ENCODE data around the gene CCDC91.

Gene CCDC91

GRCh38 chr12:28540324-28540714 is 350.1 kb downstream of the CCDC91 start:
- TF ChIP-seq SIN3A (IDR thresholded peaks at IDR 0.05; ENCODE audit: borderline replicate concordance, insufficient read depth, low read length) (no peak), TAF1 (IDR thresholded peaks at IDR 0.05; ENCODE audit: borderline replicate concordance, insufficient read depth, low read length) (no peak), REST (IDR thresholded peaks at IDR 0.05; ENCODE audit: insufficient read depth in 1 of 2, low read depth in 2 of 2, low read length in 2 of 2) (no peak), POLR2AphosphoS5 (IDR thresholded peaks at IDR 0.05; ENCODE audit: low read depth, low read length) (no peak), FOXP2 (optimal IDR thresholded peaks at IDR 0.05; ENCODE audit: borderline replicate concordance, extremely low read depth, extremely low read length, insufficient read depth) (no peak)

DNA sequence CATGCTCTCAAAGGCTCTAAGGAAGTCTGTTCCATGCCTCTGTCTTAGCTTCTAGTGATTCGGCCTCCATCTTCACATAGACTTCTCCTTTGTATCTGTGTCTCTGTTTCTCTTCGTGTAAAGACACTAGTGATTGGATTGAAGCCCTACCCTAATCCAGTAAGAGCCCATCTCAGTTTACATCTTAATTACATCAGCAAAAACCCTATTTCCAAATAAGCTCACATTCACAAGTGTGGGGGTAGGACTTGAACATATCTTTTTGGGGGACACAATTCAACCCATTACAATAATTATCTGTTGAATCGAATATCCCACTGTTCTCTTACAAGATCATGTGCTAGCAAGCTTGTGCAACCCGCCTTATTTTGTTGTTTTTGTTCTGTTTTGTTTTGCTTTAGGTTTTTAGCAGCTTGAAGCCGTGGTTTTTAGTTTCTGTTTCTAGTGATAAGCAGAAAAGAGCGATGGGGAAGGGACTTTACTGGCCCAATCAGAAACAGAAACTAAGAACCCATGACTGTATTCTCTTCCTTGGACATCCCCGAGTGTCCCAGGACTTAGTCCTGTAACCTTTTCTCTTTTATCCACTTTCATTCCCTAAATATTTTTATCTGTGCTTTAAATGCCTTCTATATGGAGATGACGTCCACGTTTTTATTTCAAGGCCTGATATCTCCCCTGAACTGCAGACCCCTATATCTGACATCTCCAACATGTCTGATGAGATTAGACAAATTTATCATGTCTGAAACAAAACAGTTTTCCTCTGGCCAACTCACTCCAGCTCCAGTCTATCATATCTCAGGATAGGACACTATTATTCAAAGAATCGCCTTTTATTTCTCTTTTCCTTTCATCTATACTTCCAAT is 353.0 kb downstream of the CCDC91 start:
- no peak for TF ChIP-seq FOXP2 (optimal IDR thresholded peaks at IDR 0.05; ENCODE audit: borderline replicate concordance, extremely low read depth, extremely low read length, insufficient read depth)
- no peak for TF ChIP-seq POLR2AphosphoS5 (IDR thresholded peaks at IDR 0.05; ENCODE audit: low read depth, low read length)
- no peak for TF ChIP-seq REST (IDR thresholded peaks at IDR 0.05; ENCODE audit: insufficient read depth in 1 of 2, low read depth in 2 of 2, low read length in 2 of 2)
- TF ChIP-seq TAF1 (IDR thresholded peaks at IDR 0.05; ENCODE audit: borderline replicate concordance, insufficient read depth, low read length), result no peak
- TF ChIP-seq SIN3A (IDR thresholded peaks at IDR 0.05; ENCODE audit: borderline replicate concordance, insufficient read depth, low read length), result no peak

DNA sequence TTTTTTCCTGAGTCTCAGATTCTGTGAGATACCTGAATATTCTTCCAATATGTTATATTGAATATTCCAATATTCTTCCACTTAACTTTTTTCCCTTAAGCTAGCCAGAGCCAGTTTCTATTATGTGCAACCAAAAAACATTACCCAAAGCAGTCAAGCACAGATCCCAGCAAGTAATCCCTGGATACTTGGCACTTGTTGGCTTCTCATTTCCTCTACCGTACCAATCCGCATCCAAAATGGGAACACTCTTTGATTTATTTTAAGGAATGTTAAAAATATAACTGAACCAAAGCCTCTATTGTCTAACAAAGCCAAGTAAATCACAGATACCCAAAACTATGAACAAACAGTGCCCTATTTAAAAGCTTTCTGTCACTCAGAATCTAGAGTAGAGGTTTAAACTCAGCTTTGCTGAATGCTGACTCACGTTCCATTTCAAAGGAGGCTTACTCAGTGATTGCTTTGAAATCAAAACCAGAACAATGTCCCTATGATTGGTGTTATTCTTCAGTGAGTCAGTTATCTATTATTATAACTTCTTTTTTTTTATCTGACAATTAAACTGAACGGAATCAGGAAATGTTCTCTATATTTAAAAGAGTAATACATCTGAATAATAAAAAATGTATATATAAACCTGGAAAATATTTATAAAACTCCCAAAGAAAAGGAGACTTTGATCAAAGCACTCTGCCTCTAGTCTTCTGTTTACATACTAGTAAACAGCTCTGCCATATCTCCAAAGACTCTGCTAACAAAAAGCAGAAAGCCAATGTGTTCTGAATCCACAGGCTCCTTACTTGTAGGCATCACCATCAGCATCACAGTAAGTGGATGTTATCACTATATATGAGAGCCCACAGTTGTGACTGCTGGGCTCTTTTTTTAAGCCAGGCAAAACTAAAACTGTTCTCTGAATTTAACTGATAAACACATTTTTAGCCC is 360.8 kb downstream of the CCDC91 start:
- no peak for TF ChIP-seq FOXP2 (optimal IDR thresholded peaks at IDR 0.05; ENCODE audit: borderline replicate concordance, extremely low read depth, extremely low read length, insufficient read depth)
- no peak for TF ChIP-seq POLR2AphosphoS5 (IDR thresholded peaks at IDR 0.05; ENCODE audit: low read depth, low read length)
- no peak for TF ChIP-seq TAF1 (IDR thresholded peaks at IDR 0.05; ENCODE audit: borderline replicate concordance, insufficient read depth, low read length)
- no peak for TF ChIP-seq SIN3A (IDR thresholded peaks at IDR 0.05; ENCODE audit: borderline replicate concordance, insufficient read depth, low read length)
- TF ChIP-seq REST (IDR thresholded peaks at IDR 0.05; ENCODE audit: insufficient read depth in 1 of 2, low read depth in 2 of 2, low read length in 2 of 2), result no peak

DNA sequence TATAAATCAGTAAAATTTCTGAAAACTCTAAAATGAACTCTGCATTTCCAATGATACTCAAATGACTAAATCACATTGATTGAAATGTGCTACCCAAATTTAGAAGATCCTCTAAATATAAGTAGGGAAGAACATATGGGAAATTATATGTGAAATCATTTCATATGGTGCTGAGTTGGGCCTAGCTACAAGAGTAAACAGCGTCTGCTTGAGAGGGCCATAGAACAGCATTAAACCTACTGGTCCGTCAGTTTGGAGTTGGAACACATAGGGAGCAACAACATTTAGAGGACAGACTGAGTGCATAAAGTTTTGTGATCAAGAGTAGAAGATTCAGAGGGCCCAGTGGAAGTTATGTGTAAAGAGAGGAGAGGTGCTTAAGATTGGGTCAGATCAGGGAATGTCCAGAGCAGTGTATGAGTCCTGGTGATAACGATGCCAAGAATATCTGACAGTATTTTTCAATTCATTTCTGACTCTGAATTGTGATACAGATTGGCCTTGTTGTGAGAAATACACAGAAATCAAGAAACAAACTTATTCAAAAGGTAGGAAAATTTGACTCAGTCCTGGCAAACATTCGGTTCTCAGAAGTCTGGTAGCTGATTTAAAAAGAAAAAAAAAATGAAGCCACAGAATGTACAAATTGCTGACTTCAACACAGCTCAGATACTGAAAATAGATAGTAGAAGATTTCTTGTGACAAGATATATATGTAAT is 362.2 kb downstream of the CCDC91 start:
- TF ChIP-seq REST (IDR thresholded peaks at IDR 0.05; ENCODE audit: insufficient read depth in 1 of 2, low read depth in 2 of 2, low read length in 2 of 2), result no peak
- no peak for TF ChIP-seq POLR2AphosphoS5 (IDR thresholded peaks at IDR 0.05; ENCODE audit: low read depth, low read length)
- no peak for TF ChIP-seq TAF1 (IDR thresholded peaks at IDR 0.05; ENCODE audit: borderline replicate concordance, insufficient read depth, low read length)

Measured in PFSK-1 (cell line).